OCI-LY7 (cell line): ENCODE data around the gene CSTF2T. TPM values are rescaled to one million over a fixed set of nuclear protein-coding genes. Genes with fewer than 3 reads are reported as not detected.

Experiments used
- BruUV-seq: library from RNA; stranded (reverse); fragments of 400-500 nt; replicated peaks from 2 replicates; lab custom pipeline; 2021; lab: Mats Ljungman, UMichigan
- CTCF ChIA-PET: fragments of 300-600 bp; sonication (Branson Sonifier 250); formaldehyde crosslinking; loops from one replicate; lab custom pipeline; 2022; ENCODE audit warnings: antibody characterized with exemption; ENCODE audit not compliant: unreplicated experiment; lab: Charles Lee
- POLR2A ChIA-PET: fragments of 300-600 bp; sonication (Branson Sonifier 250); formaldehyde crosslinking; loops from one replicate; lab custom pipeline; 2022; ENCODE audit warnings: antibody characterized with exemption; lab: Charles Lee
- DNase-seq: peaks from one replicate; pipeline ENCODE4 v3.0.0-alpha.2; 2015; ENCODE audit warnings: low spot score
- H2AFZ ChIP-seq: fragments of 200-600 bp; sonication (generic), shearing (Covaris generic); 2 replicates; pipeline ENCODE4 v1.6.1; 2014; ENCODE audit warnings: mild to moderate bottlenecking, antibody characterized with exemption, low read length, moderate library complexity
- H3K27ac ChIP-seq: fragments of 200-600 bp; sonication (generic); 2 replicates; pipeline ENCODE4 v1.5.1; 2014; ENCODE audit warnings: mixed run types, low read depth, mild to moderate bottlenecking, moderate library complexity, low read length, inconsistent platforms; ENCODE audit not compliant: poor library complexity, severe bottlenecking
- H3K36me3 ChIP-seq: fragments of 200-600 bp; sonication (generic); 2 replicates; pipeline ENCODE4 v1.6.1; 2014; ENCODE audit warnings: mild to moderate bottlenecking, antibody characterized with exemption, low read length, moderate library complexity, mixed read lengths; ENCODE audit not compliant: insufficient read depth
- H3K4me1 ChIP-seq: fragments of 200-600 bp; sonication (generic); 2 replicates; pipeline ENCODE4 v1.5.1; 2014; ENCODE audit warnings: mild to moderate bottlenecking, low read length; ENCODE audit not compliant: insufficient read depth, poor library complexity, severe bottlenecking
- H3K4me2 ChIP-seq: fragments of 200-600 bp; sonication (generic); 2 replicates; pipeline ENCODE4 v1.6.1; 2014; ENCODE audit warnings: mild to moderate bottlenecking, low read length
- H3K4me3 ChIP-seq: fragments of 200-600 bp; sonication (generic); 2 replicates; pipeline ENCODE4 v1.5.1; 2014; ENCODE audit warnings: mild to moderate bottlenecking, low read depth, low read length; ENCODE audit not compliant: poor library complexity, severe bottlenecking
- H3K79me2 ChIP-seq: fragments of 200-600 bp; sonication (generic); 2 replicates; pipeline ENCODE4 v1.6.1; 2016; ENCODE audit warnings: low read depth, mild to moderate bottlenecking, low read length, moderate library complexity, mixed read lengths; ENCODE audit not compliant: insufficient read depth
- H3K9me2 ChIP-seq: fragments of 200-600 bp; sonication (generic); 2 replicates; pipeline ENCODE4 v1.6.1; 2016; ENCODE audit warnings: mild to moderate bottlenecking, low read length, mixed read lengths; ENCODE audit not compliant: insufficient read depth
- H3K9me3 ChIP-seq: fragments of 200-600 bp; sonication (generic); 2 replicates; pipeline ENCODE4 v1.6.1; 2014; ENCODE audit warnings: mild to moderate bottlenecking, mixed run types, low read length, mixed read lengths
- H4K20me1 ChIP-seq: fragments of 200-600 bp; sonication (generic); 2 replicates; pipeline ENCODE4 v1.6.1; 2014; ENCODE audit warnings: mild to moderate bottlenecking, antibody characterized with exemption, low read length, moderate library complexity, mixed read lengths; ENCODE audit not compliant: insufficient read depth
- CTCF ChIP-seq: fragments of 200-600 bp; sonication (generic); conservative IDR thresholded peaks from 2 replicates; pipeline ENCODE4 v1.5.1; 2014; ENCODE audit warnings: mild to moderate bottlenecking, antibody characterized with exemption, low read length, moderate library complexity, mixed read lengths
- EZH2phosphoT487 ChIP-seq: fragments of 200-600 bp; sonication (generic); IDR thresholded peaks from 2 replicates; pipeline ENCODE4 v1.6.1; 2018; ENCODE audit warnings: low read depth, borderline replicate concordance, mild to moderate bottlenecking, mixed run types, antibody characterized with exemption, low read length, moderate library complexity, mixed read lengths
- intact Hi-C: fragments of 100-400 bp; cut with micrococcal nuclease; formaldehyde crosslinking; loops from one replicate; pipeline ENCODE4 v1.10.0; 2022; ENCODE audit not compliant: unreplicated experiment
- total RNA-seq, 2 experiments: library from RNA; depleted of rRNA in 1 of 2; stranded (reverse); fragments of >200 nt in 1 of 2; shearing (Covaris generic) in 1 of 2; gene quantifications; 2 replicates each; pipeline ENCODE4 v1.2.3, GENCODE V29; 2014 to 2022

Gene CSTF2T
- total RNA-seq, 2 experiments from 2014 or later: 27.1 to 33.3 TPM

- BruUV-seq: no TSS peak
- H3K4me1 ChIP-seq: no peaks in the 10 kb centered on the region
- DNase-seq: no peak
- ChIA-PET POLR2A (interaction anchor here (1.2 kb wide), 1 partner anchor 10 kb away, joined by 3 read pairs; no protein-coding TSS in a partner anchor), CTCF (no interaction called here)
- H4K20me1 ChIP-seq: no peaks in the 10 kb centered on the region
- H3K79me2 ChIP-seq: no peaks in the 10 kb centered on the region
- H2AFZ ChIP-seq: no peak overlapping the region
- no peaks in the 10 kb centered on the region for H3K9me3 ChIP-seq
- no peaks in the 10 kb centered on the region for H3K36me3 ChIP-seq
- no peaks in the 10 kb centered on the region for H3K9me2 ChIP-seq
- H3K4me2 ChIP-seq: no peak overlapping the region
- H3K4me3 ChIP-seq: no peak overlapping the region
- no peak for TF ChIP-seq EZH2phosphoT487
- TF ChIP-seq CTCF: no peak
- intact Hi-C loops: no loop called here
- H3K27ac ChIP-seq: no peak overlapping the region
Measured at GRCh38 chr10:51669041-51669440, 30.4 kb downstream of the CSTF2T start.

GRCh38 chr10:51668336-51668689, 31.1 kb downstream of the CSTF2T start:
- no peak overlapping the region for H3K27ac ChIP-seq
- H3K36me3 ChIP-seq: no peaks in the 10 kb centered on the region

More at GRCh38 chr10:51668336-51668689, 31.1 kb downstream of the CSTF2T start:
- H3K4me2 ChIP-seq: no peak overlapping the region
- no peak overlapping the region for H2AFZ ChIP-seq
- H4K20me1 ChIP-seq: no peaks in the 10 kb centered on the region
- H3K4me3 ChIP-seq: no peak overlapping the region
- H3K9me3 ChIP-seq: no peaks in the 10 kb centered on the region
- CTCF ChIA-PET: no interaction called here
- POLR2A ChIA-PET: interaction anchor here (1.2 kb wide), 1 partner anchor 9 kb away, joined by 3 read pairs; no protein-coding TSS in a partner anchor
- TF ChIP-seq CTCF (no peak), EZH2phosphoT487 (no peak)
- H3K4me1 ChIP-seq: no peaks in the 10 kb centered on the region
- no peak for DNase-seq
- no peaks in the 10 kb centered on the region for H3K79me2 ChIP-seq
- intact Hi-C loops: no loop called here
- H3K9me2 ChIP-seq: no peaks in the 10 kb centered on the region
- BruUV-seq: no TSS peak
